Nephron (organoid): ENCODE data around the gene AK5.

Experiments used
- H3K27ac Mint-ChIP-seq, 3 experiments: 2 replicates each; pipeline ENCODE4 v1.8.0; 2020; ENCODE audit warnings: mixed read lengths in 3 of 3, mild to moderate bottlenecking in 2 of 3, moderate library complexity in 1 of 3
- H3K27me3 Mint-ChIP-seq: 2 replicates; pipeline ENCODE4 v1.8.0; 2021; ENCODE audit warnings: low read depth, mild to moderate bottlenecking, moderate library complexity, mixed read lengths
- H3K36me3 Mint-ChIP-seq: 2 replicates; pipeline ENCODE4 v1.8.0; 2020; ENCODE audit warnings: low read depth, mixed read lengths
- H3K4me1 Mint-ChIP-seq: 2 replicates; pipeline ENCODE4 v1.8.0; 2020; ENCODE audit warnings: mixed read lengths
- H3K4me3 Mint-ChIP-seq, 3 experiments: 2 replicates each; pipeline ENCODE4 v1.8.0; 2020; ENCODE audit warnings: mild to moderate bottlenecking in 3 of 3, mixed read lengths in 3 of 3, moderate library complexity in 2 of 3
- H3K9me3 Mint-ChIP-seq: 2 replicates; pipeline ENCODE4 v1.8.0; 2020; ENCODE audit warnings: mixed read lengths
- CTCF ChIP-seq, 3 experiments: fragments of 200-600 bp; sonication (generic); IDR thresholded peaks; one replicate each; pipeline ENCODE4 v1.5.0; 2021; ENCODE audit warnings: antibody characterized with exemption in 3 of 3; ENCODE audit not compliant: unreplicated experiment in 3 of 3

AK5 gene

GRCh38 chr1:77446841-77447555 is 165.2 kb downstream of the AK5 start:
- H3K9me3 Mint-ChIP-seq = peaks cover 3% of the 10 kb centered on the region
- no peaks in the 10 kb centered on the region for H3K4me1 Mint-ChIP-seq
- no peak overlapping the region for H3K27ac Mint-ChIP-seq
- no peak for TF ChIP-seq CTCF (IDR thresholded peaks at IDR 0.05; ENCODE audit: unreplicated experiment in 3 of 3)
- H3K36me3 Mint-ChIP-seq = no peaks in the 10 kb centered on the region
- H3K27me3 Mint-ChIP-seq = no peaks in the 10 kb centered on the region
- no peak overlapping the region for H3K4me3 Mint-ChIP-seq

- H3K4me3 Mint-ChIP-seq = no peak overlapping the region
- H3K27ac Mint-ChIP-seq = no peak overlapping the region
- no peaks in the 10 kb centered on the region for H3K4me1 Mint-ChIP-seq
- no peaks in the 10 kb centered on the region for H3K36me3 Mint-ChIP-seq
- H3K27me3 Mint-ChIP-seq = no peaks in the 10 kb centered on the region
- TF ChIP-seq CTCF (IDR thresholded peaks at IDR 0.05; ENCODE audit: unreplicated experiment in 3 of 3) = no peak
- peaks cover 3% of the 10 kb centered on the region for H3K9me3 Mint-ChIP-seq
These were observed 165.8 kb downstream of the AK5 start for GRCh38 chr1:77447669-77448068.

- Mint-ChIP-seq H3K27me3 (no peaks in the 10 kb centered on the region), H3K4me3 (no peak overlapping the region), H3K9me3 (no peaks in the 10 kb centered on the region), H3K36me3 (no peaks in the 10 kb centered on the region), H3K27ac (no peak overlapping the region), H3K4me1 (no peaks in the 10 kb centered on the region)
- no peak for TF ChIP-seq CTCF (IDR thresholded peaks at IDR 0.05; ENCODE audit: unreplicated experiment in 3 of 3)
These were observed 178.1 kb downstream of the AK5 start for GRCh38 chr1:77459881-77460280.

GRCh38 chr1:77461691-77462090 is 179.9 kb downstream of the AK5 start:
- H3K36me3 Mint-ChIP-seq = no peaks in the 10 kb centered on the region
- H3K27me3 Mint-ChIP-seq = no peaks in the 10 kb centered on the region
- TF ChIP-seq CTCF (IDR thresholded peaks at IDR 0.05; ENCODE audit: unreplicated experiment in 3 of 3) = no peak
- H3K9me3 Mint-ChIP-seq = no peaks in the 10 kb centered on the region
- no peak overlapping the region for H3K4me3 Mint-ChIP-seq
- no peaks in the 10 kb centered on the region for H3K4me1 Mint-ChIP-seq
- H3K27ac Mint-ChIP-seq = no peak overlapping the region

- no peaks in the 10 kb centered on the region for H3K9me3 Mint-ChIP-seq
- no peaks in the 10 kb centered on the region for H3K27me3 Mint-ChIP-seq
- TF ChIP-seq CTCF (IDR thresholded peaks at IDR 0.05; ENCODE audit: unreplicated experiment in 3 of 3) = no peak
- no peaks in the 10 kb centered on the region for H3K36me3 Mint-ChIP-seq
- no peaks in the 10 kb centered on the region for H3K4me1 Mint-ChIP-seq
- H3K27ac Mint-ChIP-seq = no peak overlapping the region
- H3K4me3 Mint-ChIP-seq = no peak overlapping the region
These were observed 181.4 kb downstream of the AK5 start for GRCh38 chr1:77463216-77463615.

GRCh38 chr1:77465139-77465538 is 183.3 kb downstream of the AK5 start:
- H3K9me3 Mint-ChIP-seq = no peaks in the 10 kb centered on the region
- no peak overlapping the region for H3K4me3 Mint-ChIP-seq
- H3K4me1 Mint-ChIP-seq = no peaks in the 10 kb centered on the region
- no peaks in the 10 kb centered on the region for H3K27me3 Mint-ChIP-seq
- no peak overlapping the region for H3K27ac Mint-ChIP-seq
- no peak for TF ChIP-seq CTCF (IDR thresholded peaks at IDR 0.05; ENCODE audit: unreplicated experiment in 3 of 3)
- no peaks in the 10 kb centered on the region for H3K36me3 Mint-ChIP-seq
